Anterior cingulate cortex (tissue), 58 donors: ENCODE measurements around the gene FEM1A.
"Not testable (repeated sequence)": the region's sequence is repeated elsewhere in the genome, so short reads cannot be mapped to it uniquely, and the experiment has no call there.

ENCODE experiments used
- DNase-seq, 58 donors: peaks; one replicate each; lab custom pipeline; 2025; lab: John Stamatoyannopoulos, UW

Gene FEM1A

GRCh38 chr19:4806384-4806783, 14.8 kb downstream of the FEM1A start:
- DNase-seq, result no peak

GRCh38 chr19:4807188-4807587, 15.7 kb downstream of the FEM1A start:
- peak in 29 of 58 donors; percentile 4 to 64 (median 36) for DNase-seq

- peak in 45 of 58 donors; percentile 5 to 83 (median 44) for DNase-seq
Measured at GRCh38 chr19:4811328-4812131, 20.0 kb downstream of the FEM1A start.

GRCh38 chr19:4814625-4815425, 23.3 kb downstream of the FEM1A start:
- DNase-seq, result no peak

DNA sequence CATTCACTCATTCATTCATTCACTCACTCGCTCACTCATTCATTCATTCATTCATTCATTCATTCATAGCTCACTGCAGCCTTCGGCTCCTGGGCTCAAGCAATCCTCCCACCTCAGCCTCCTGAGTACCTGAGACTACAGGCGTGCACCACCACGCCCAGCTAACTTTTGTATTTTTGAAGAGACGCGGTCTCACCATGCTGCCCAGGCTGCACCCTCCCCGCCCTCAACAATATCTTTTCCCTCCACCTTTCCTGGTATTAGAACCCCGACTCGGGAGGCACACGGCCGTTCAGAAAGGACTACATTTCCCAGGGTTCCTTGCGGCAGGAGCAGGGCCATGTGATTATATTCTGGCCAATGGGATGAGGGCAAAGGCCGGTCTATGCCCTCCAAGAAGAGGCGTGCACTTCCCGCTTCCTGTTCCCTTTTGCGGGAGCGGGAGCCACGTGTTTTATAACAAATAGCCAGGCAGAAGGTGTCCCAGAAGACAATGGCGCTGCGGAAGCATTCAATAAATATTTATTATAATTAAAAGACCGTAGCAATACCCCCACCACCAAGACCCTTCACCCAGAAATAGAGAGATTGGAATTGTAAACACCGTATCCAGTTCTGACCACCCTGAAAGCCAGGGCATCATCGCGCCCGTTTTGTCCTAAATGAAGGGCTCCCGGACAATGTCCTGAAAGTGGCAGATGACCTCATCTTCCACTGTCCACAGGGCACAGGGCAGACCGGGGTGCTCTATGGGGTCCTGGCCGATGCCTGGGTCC, 24.1 kb downstream of the FEM1A start:
- peak; percentile 11 to 95 (median 84) for DNase-seq

- no peak for DNase-seq
Measured at GRCh38 chr19:4816202-4816949, 24.8 kb downstream of the FEM1A start.

GRCh38 chr19:4816950-4817278, 25.4 kb downstream of the FEM1A start:
- DNase-seq, result no peak

DNA sequence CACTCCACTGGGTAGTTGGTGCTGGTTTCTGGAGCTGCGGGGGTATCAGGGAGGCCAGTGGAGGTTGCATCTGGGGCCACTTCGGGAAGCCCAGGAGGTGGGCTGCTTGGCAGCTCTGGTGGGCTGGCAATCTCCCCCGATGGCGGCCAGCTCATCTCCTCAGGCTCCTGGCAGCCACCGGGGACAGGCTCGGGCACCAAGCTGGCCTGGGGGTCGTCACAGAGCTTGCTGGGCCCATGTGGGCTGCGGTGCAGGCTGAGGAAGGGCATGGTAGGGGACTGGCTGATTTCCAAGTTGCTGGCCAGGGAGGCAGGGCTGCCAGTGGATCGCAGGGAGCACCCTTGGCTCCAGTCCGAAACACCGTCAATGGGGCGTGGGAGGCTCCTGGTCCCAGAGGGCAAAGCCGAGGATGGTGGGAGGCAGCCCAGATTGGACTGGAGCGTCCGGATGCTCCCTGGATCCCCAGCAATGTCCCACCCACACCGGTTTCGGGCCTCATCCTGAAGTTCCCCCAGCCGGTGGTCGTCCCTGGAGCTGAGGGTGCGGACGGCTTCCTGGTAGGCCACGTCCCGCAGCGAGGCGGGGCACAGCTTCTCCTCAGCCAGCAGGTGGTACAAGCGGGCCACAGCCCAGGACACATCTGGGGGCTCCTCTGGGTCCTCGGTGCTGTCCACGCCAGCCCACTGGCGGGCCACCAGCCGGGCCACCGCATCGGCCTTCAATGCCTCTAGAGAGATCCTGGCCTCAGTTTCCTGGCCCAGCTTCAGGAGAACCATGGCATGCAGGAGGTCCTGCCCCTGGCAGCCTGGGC, 26.1 kb downstream of the FEM1A start:
- no peak for DNase-seq

GRCh38 chr19:4821265-4821664, 29.7 kb downstream of the FEM1A start:
- no peak for DNase-seq

DNA sequence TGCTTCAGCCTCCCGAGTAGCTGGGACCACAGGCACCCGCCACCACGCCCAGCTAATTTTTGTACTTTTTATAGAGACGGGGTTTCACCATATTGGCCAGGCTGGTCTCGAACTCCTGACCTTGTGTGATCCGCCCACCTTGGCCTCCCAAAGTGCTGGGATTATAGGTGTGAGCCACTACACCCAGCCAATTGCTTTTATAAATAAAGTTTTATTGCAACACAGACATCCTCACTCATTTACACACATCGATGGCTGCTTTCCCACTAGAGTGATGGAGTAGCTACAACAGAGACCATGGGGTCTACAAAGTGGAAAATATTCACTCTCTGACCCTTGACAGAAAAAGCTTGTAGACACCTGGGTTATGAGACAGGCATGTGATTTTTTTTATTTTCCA, 30.8 kb downstream of the FEM1A start:
- not testable (repeated sequence) for DNase-seq

GRCh38 chr19:4823577-4823976, 32.0 kb downstream of the FEM1A start:
- DNase-seq, result no peak

GRCh38 chr19:4829001-4829712, 37.6 kb downstream of the FEM1A start:
- peak in 28 of 58 donors; percentile 3 to 44 (median 17) for DNase-seq

DNA sequence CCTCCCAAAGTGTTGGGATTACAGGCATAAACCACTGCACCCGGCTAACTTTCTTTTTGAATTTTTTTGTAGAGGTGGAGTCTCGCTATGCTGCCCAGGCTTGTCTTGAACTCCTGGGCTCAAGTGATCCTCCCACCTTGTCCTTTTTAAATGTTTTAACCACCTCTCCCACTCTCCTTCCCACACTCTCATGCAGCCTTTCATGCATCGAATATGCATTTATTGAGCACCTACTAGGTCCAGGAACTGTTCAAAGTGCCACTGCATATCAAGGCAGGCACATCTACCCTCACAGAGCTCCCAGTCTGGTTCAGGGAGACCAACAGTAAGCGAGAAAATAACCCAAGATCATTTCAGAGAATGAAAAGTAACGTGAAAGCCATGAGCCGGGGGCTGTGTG, 38.8 kb downstream of the FEM1A start:
- no peak for DNase-seq

GRCh38 chr19:4830768-4831265, 39.3 kb downstream of the FEM1A start:
- no peak for DNase-seq

- DNase-seq, result peak in 43 of 58 donors; percentile 4 to 57 (median 28)
Measured at GRCh38 chr19:4831304-4831978, 39.9 kb downstream of the FEM1A start, which contains the start of gene TICAM1. TSS of gene TICAM1 (minus strand) at chr19:4831712. CDS start at chr19:4818377, 13,335 bp downstream.

- not testable (repeated sequence) for DNase-seq
Measured at GRCh38 chr19:4831979-4832340, 40.4 kb downstream of the FEM1A start.

DNA sequence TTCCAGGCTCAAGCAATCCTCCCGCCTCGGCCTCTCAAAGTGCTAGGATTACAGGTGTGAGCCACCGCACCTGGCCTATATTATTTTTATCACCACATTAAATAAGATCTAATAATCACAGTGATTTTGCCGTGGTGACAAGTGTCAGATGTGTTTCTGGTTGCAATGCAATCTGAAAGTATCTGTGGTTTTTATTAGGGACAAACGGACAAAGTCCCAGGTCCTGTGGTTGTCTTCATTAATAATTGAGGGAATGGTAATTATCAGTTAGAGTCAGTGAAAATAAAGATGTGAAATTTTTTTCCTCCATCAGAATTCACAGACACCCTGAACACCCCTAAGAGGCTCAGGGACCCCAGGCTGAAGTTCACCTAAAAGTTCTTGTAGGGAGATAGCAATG, 41.2 kb downstream of the FEM1A start:
- no peak for DNase-seq

GRCh38 chr19:4839192-4839591, 47.7 kb downstream of the FEM1A start:
- DNase-seq, result no peak
